A673 (cell line): ENCODE measurements around the gene OSGIN1.

ENCODE experiments used
- EZH2 ChIP-seq: fragments of 200-600 bp; sonication (generic); IDR thresholded peaks from 2 replicates; pipeline ENCODE4 v1.6.1; 2017; ENCODE audit warnings: borderline replicate concordance, low read depth, mild to moderate bottlenecking, mixed read lengths, antibody characterized with exemption, low read length; ENCODE audit not compliant: poor library complexity, severe bottlenecking
- TF ChIP-seq, protein P1 (sequence below): fragments of 300-800, 200-600 bp; sonication (generic); conservative IDR thresholded peaks from 2 replicates; pipeline ENCODE4 v1.5.1; 2017; ENCODE audit warnings: low read depth, mild to moderate bottlenecking, antibody characterized with exemption, low read length, moderate library complexity, mixed read lengths

DNA sequence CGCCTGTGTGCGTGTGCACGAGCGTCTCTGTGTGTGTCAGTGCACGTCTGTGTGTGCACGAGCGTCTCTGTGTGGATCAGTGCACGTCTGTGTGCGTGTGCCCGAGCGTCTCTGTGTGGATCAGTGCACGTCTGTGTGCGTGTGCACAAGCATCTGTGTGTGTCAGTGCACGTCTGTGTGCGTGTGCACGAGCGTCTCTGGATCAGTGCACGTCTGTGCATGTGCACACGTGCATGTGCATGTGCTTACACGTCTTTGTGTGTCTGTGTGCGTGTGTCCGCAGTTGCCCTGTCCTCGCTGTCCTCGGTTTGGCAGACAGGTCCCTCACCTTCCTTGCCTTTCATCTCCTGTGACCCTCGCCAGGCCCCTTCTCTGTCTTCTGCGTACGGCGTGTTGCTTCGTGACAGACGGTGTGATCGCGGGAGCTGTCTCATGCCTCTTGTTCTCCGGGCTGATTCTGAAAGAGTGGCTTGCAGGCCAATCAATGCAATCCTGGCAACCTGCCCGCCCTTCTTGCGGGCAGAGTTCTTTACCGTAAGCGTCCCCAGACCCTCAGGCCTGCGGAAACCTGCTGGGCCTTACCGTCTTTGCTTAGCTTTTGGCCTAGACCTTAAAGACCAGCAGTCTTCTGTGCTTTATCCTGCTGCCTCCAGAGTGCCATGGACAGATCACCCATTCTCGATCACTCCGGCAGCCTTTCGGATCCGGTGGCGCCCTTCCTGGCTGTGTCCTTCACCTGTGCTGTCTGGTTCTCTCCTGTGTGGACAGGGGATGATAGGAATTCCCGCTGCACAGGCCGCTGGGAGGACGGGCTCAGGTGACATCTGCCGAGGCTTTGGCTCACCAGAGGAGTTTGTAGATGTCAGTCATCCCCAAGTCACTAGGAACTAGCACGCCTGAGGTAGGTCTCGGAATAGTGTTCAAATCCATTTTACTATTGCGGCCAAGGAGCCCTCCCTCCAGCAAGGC, 35.6 kb upstream of the OSGIN1 start:
- TF ChIP-seq EZH2, result no peak
- TF ChIP-seq, protein P1, sequence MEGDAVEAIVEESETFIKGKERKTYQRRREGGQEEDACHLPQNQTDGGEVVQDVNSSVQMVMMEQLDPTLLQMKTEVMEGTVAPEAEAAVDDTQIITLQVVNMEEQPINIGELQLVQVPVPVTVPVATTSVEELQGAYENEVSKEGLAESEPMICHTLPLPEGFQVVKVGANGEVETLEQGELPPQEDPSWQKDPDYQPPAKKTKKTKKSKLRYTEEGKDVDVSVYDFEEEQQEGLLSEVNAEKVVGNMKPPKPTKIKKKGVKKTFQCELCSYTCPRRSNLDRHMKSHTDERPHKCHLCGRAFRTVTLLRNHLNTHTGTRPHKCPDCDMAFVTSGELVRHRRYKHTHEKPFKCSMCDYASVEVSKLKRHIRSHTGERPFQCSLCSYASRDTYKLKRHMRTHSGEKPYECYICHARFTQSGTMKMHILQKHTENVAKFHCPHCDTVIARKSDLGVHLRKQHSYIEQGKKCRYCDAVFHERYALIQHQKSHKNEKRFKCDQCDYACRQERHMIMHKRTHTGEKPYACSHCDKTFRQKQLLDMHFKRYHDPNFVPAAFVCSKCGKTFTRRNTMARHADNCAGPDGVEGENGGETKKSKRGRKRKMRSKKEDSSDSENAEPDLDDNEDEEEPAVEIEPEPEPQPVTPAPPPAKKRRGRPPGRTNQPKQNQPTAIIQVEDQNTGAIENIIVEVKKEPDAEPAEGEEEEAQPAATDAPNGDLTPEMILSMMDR, result no peak
